B cell (primary cell): ENCODE data around the gene MLKL. TPM values are rescaled to one million over a fixed set of nuclear protein-coding genes. Genes with fewer than 3 reads are reported as not detected.
"Not testable (repeated sequence)": the region's sequence is repeated elsewhere in the genome, so short reads cannot be mapped to it uniquely, and the experiment has no call there.

Experiments
- ATAC-seq: fragments of 200-7000 bp; cut with Tn5 transposase; one replicate; pipeline ENCODE4 v1.10.0; 2021; ENCODE audit warnings: low read depth, mild to moderate bottlenecking, moderate number of reproducible peaks, moderate library complexity
- CTCF ChIA-PET: fragments of 350-600 bp; sonication (Branson Sonifier 250); formaldehyde crosslinking; loops from one replicate; lab custom pipeline; 2021; ENCODE audit warnings: antibody characterized with exemption, inconsistent platforms; lab: Charles Lee
- POLR2A ChIA-PET: fragments of 350-600 bp; sonication (Branson Sonifier 250); formaldehyde crosslinking; loops from one replicate; lab custom pipeline; 2021; ENCODE audit warnings: antibody characterized with exemption; lab: Charles Lee
- DNase-seq: peaks from one replicate; pipeline ENCODE4 v3.0.0; 2013
- H2AFZ ChIP-seq: 2 replicates; pipeline ENCODE4 v1.6.1; 2012; ENCODE audit warnings: mild to moderate bottlenecking, low read depth, low read length; ENCODE audit not compliant: insufficient read depth, poor library complexity, severe bottlenecking
- H3K27ac ChIP-seq, 2 donors: 1 replicate in 1 of 2; 2 replicates in 1 of 2; pipeline ENCODE4 v1.5.1; 2012 to 2013; ENCODE audit warnings: low read length in 2 of 2, mild to moderate bottlenecking in 2 of 2, moderate library complexity in 1 of 2
- H3K27me3 ChIP-seq, 4 experiments: fragments of 200-600 bp in 1 of 4; sonication (generic) in 1 of 4; replicated peaks in 1 of 4; 1 replicate in 2 of 4; 2 replicates in 2 of 4; pipeline versions ENCODE4 v1.6.1 to v1.7.0; 2013 to 2016; ENCODE audit warnings: low read length in 3 of 4, mild to moderate bottlenecking in 2 of 4, mixed read lengths in 1 of 4, moderate library complexity in 1 of 4; ENCODE audit not compliant: insufficient read depth in 4 of 4, control insufficient read depth in 3 of 4; ENCODE audit errors: control extremely low read depth in 1 of 4
- H3K36me3 ChIP-seq, 2 experiments: replicated peaks in 1 of 2; 1 replicate in 1 of 2; 2 replicates in 1 of 2; pipeline versions ENCODE4 v1.6.1 to v1.7.1; 2013; ENCODE audit warnings: low read length in 1 of 2; ENCODE audit not compliant: insufficient read depth in 2 of 2, control insufficient read depth in 1 of 2; ENCODE audit errors: control extremely low read depth in 1 of 2, extremely low read depth in 1 of 2
- H3K4me1 ChIP-seq, 2 donors: fragments of 200-600 bp in 1 of 2; sonication (generic) in 1 of 2; 1 replicate in 1 of 2; 2 replicates in 1 of 2; pipeline versions ENCODE4 v1.5.1 to v1.6.1; 2013 to 2017; ENCODE audit warnings: low read length in 2 of 2; ENCODE audit not compliant: control insufficient read depth in 2 of 2, insufficient read depth in 2 of 2
- H3K4me2 ChIP-seq: replicated peaks from 2 replicates; pipeline ENCODE3; 2012; ENCODE audit warnings: mild to moderate bottlenecking, low read depth, low read length; ENCODE audit not compliant: poor library complexity, severe bottlenecking
- H3K4me3 ChIP-seq, 5 experiments: fragments of 200-600 bp in 1 of 5; sonication (generic) in 1 of 5; 1 replicate in 3 of 5; 2 replicates in 2 of 5; pipeline versions ENCODE4 v1.5.1 to v1.7.0; 2011 to 2016; ENCODE audit warnings: low read length in 4 of 5, mild to moderate bottlenecking in 4 of 5, low read depth in 2 of 5, control low read depth in 1 of 5, moderate library complexity in 1 of 5; ENCODE audit not compliant: insufficient read depth in 1 of 5; ENCODE audit errors: control extremely low read depth in 1 of 5, extremely low read depth in 1 of 5
- H3K79me2 ChIP-seq: fragments of 200-600 bp; sonication (generic); one replicate; pipeline ENCODE4 v1.6.0; 2016; ENCODE audit warnings: low read length; ENCODE audit not compliant: control insufficient read depth, insufficient read depth
- H3K9ac ChIP-seq: fragments of 200-600 bp; sonication (generic); 2 replicates; pipeline ENCODE4 v1.6.1; 2017; ENCODE audit warnings: mild to moderate bottlenecking, low read length, moderate library complexity
- H3K9me3 ChIP-seq, 3 donors: one replicate each; pipeline versions ENCODE4 v1.6.1 to v1.7.1; 2013; ENCODE audit warnings: low read length in 2 of 3; ENCODE audit not compliant: control insufficient read depth in 2 of 3, insufficient read depth in 1 of 3; ENCODE audit errors: control extremely low read depth in 1 of 3
- H4K20me1 ChIP-seq: 2 replicates; pipeline ENCODE4 v1.6.0; 2012; ENCODE audit warnings: mild to moderate bottlenecking, low read length; ENCODE audit not compliant: insufficient read depth, control insufficient read depth, poor library complexity, severe bottlenecking
- H3K27ac Mint-ChIP-seq: one replicate; pipeline ENCODE4 v1.8.0; 2021; ENCODE audit warnings: mixed read lengths
- H3K27me3 Mint-ChIP-seq: one replicate; pipeline ENCODE4 v1.8.0; 2021; ENCODE audit warnings: mixed read lengths
- H3K4me1 Mint-ChIP-seq: one replicate; pipeline ENCODE4 v1.8.0; 2021; ENCODE audit warnings: mixed read lengths
- H3K4me3 Mint-ChIP-seq: one replicate; pipeline ENCODE4 v1.8.0; 2021; ENCODE audit warnings: mixed read lengths
- H3K9me3 Mint-ChIP-seq: one replicate; pipeline ENCODE4 v1.8.0; 2022; ENCODE audit warnings: mixed read lengths; ENCODE audit not compliant: insufficient read depth
- EZH2 ChIP-seq: IDR thresholded peaks from 2 replicates; pipeline ENCODE4 v1.6.1; 2012; ENCODE audit warnings: borderline replicate concordance, low read depth, mild to moderate bottlenecking, moderate library complexity, low read length; ENCODE audit not compliant: insufficient read depth, poor library complexity, severe bottlenecking
- WGBS: methylation state at CpG from one replicate; pipeline ENCODE4 v1.1.5; 2013; ENCODE audit warnings: missing lambda C conversion rate; ENCODE audit not compliant: insufficient coverage; 5-methylcytosine and 5-hydroxymethylcytosine counted together
- intact Hi-C: fragments of 100-400 bp; cut with micrococcal nuclease; formaldehyde crosslinking; loops from one replicate; pipeline ENCODE4 v1.10.0; 2022
- polyA plus RNA-seq: library from polyadenylated mRNA; depleted of rRNA; stranded (reverse); fragments of >200 nt; gene quantifications from 2 replicates; pipeline ENCODE4 v1.2.3, GENCODE V29; 2012
- total RNA-seq, 2 donors: library from RNA; stranded (reverse); fragments of 120-200 nt in 1 of 2; gene quantifications; 1 replicate in 1 of 2; 2 replicates in 1 of 2; pipeline versions ENCODE4 v1.2.3 to v1.2.4, GENCODE V29; 2013 to 2022

The MLKL gene
- total and polyA plus RNA-seq, 2 donors (not counting 1 experiment from before 2014, with no cell fraction given) = 13.4 to 19.7 TPM

DNA sequence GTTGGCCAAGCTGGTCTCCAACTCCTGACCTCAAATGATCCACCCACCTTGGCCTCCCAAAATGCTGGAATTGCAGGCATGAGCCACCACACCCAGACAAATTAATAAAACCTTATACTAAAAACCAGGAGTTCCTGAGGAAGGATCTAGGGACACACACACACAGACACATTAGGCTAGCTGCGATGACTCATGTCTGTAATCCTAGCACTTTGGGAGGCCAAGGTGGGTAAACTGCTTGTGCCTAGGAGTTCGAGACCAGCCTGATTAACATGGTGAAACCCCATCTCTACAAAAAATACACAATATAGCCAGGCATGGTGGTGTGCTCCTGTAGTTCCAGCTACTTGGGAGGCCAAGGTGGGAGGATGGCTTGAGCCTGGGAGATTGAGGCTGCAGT, 47.8 kb downstream of the MLKL start:
- DNase-seq, H3K27ac ChIP-seq, ATAC-seq, H2AFZ ChIP-seq, H3K4me3 Mint-ChIP-seq, H3K9me3 ChIP-seq, intact Hi-C loops, H3K27me3 ChIP-seq, CTCF ChIA-PET, H3K9ac ChIP-seq, POLR2A ChIA-PET, H3K27ac Mint-ChIP-seq, H3K4me3 ChIP-seq, H3K4me2 ChIP-seq, H3K4me1 ChIP-seq, H3K27me3 Mint-ChIP-seq, H3K9me3 Mint-ChIP-seq: not testable (repeated sequence)
- H4K20me1 ChIP-seq = peaks cover 37% of the 10 kb centered on the region
- H3K36me3 ChIP-seq = peaks cover 17 to 42% of the 10 kb centered on the region in 2 experiments
- H3K79me2 ChIP-seq = peaks cover 73% of the 10 kb centered on the region
- peaks cover 24% of the 10 kb centered on the region for H3K4me1 Mint-ChIP-seq
- WGBS = 100% methylated on average over 1 of the region's 2 CpGs

GRCh38 chr16:74652249-74652648, 48.4 kb downstream of the MLKL start:
- Histone ChIP-seq H4K20me1 (peaks cover 33% of the 10 kb centered on the region), H3K27me3 (no peaks in the 10 kb centered on the region), H3K4me2 (no peak overlapping the region), H3K9me3 (no peaks in the 10 kb centered on the region), H3K4me3 (no peak overlapping the region), H3K79me2 (peaks cover 70% of the 10 kb centered on the region), H3K9ac (no peak overlapping the region), H2AFZ (no peak overlapping the region), H3K27ac (no peak overlapping the region), H3K4me1 (no peaks in the 10 kb centered on the region), H3K36me3 (peaks cover 14 to 48% of the 10 kb centered on the region in 2 experiments)
- whole genome bisulfite sequencing = no CpG with 5 or more reads among the region's 1 CpG
- intact Hi-C loops = no loop called here
- no peak overlapping the region for H3K27ac Mint-ChIP-seq
- H3K4me1 Mint-ChIP-seq = peaks cover 21% of the 10 kb centered on the region
- CTCF ChIA-PET = interaction anchor here (0.9 to 2.2 kb wide), 13 partner anchors 8 to 344 kb away, joined by 3 to 8 read pairs (median 4); no protein-coding TSS in a partner anchor
- no peak overlapping the region for H3K4me3 Mint-ChIP-seq
- POLR2A ChIA-PET = interaction anchor here (0.5 kb wide), 1 partner anchor 155 kb away, joined by 5 read pairs; no protein-coding TSS in a partner anchor
- ATAC-seq (no peak), DNase-seq (no peak)
- TF ChIP-seq EZH2 = no peak
- H3K27me3 Mint-ChIP-seq = no peaks in the 10 kb centered on the region
- no peaks in the 10 kb centered on the region for H3K9me3 Mint-ChIP-seq
